Activated CD8-positive, alpha-beta T cell treated with anti-CD3 and anti-CD28 coated beads for 36 hours (primary cell): ENCODE data around the gene NAT14. TPM values are rescaled to one million over a fixed set of nuclear protein-coding genes. Genes with fewer than 3 reads are reported as not detected.

Source experiments
- ATAC-seq: fragments of 200-7000 bp; cut with Tn5 transposase; one replicate; pipeline ENCODE4 v1.10.0; 2021; ENCODE audit warnings: mild to moderate bottlenecking, moderate library complexity
- CTCF ChIA-PET: fragments of 350-600 bp; sonication (Branson Sonifier 250); formaldehyde crosslinking; loops from one replicate; lab custom pipeline; 2021; ENCODE audit warnings: antibody characterized with exemption; lab: Charles Lee
- POLR2A ChIA-PET: fragments of 350-600 bp; sonication (Branson Sonifier 250); formaldehyde crosslinking; loops from one replicate; lab custom pipeline; 2021; ENCODE audit warnings: antibody characterized with exemption; lab: Charles Lee
- DNase-seq: peaks from one replicate; pipeline ENCODE4 v3.0.0-alpha.2; 2020
- H3K27ac Mint-ChIP-seq: one replicate; pipeline ENCODE4 v1.8.0; 2021; ENCODE audit warnings: mild to moderate bottlenecking, mixed read lengths
- H3K27me3 Mint-ChIP-seq: one replicate; pipeline ENCODE4 v1.8.0; 2021; ENCODE audit warnings: mixed read lengths
- H3K36me3 Mint-ChIP-seq: one replicate; pipeline ENCODE4 v1.8.0; 2021; ENCODE audit warnings: low read depth, mixed read lengths
- H3K4me1 Mint-ChIP-seq: one replicate; pipeline ENCODE4 v1.8.0; 2021; ENCODE audit warnings: low read depth, mixed read lengths
- H3K4me3 Mint-ChIP-seq: one replicate; pipeline ENCODE4 v1.8.0; 2021; ENCODE audit warnings: mild to moderate bottlenecking, moderate library complexity, mixed read lengths
- H3K9me3 Mint-ChIP-seq: one replicate; pipeline ENCODE4 v1.8.0; 2021; ENCODE audit warnings: mixed read lengths
- CTCF ChIP-seq: fragments of 200-600 bp; IDR thresholded peaks from one replicate; pipeline ENCODE4 v1.8.0; 2022; ENCODE audit warnings: antibody characterized with exemption, mild to moderate bottlenecking
- intact Hi-C: fragments of 100-400 bp; cut with micrococcal nuclease; formaldehyde crosslinking; loops from one replicate; pipeline ENCODE4 v1.10.0; 2022
- total RNA-seq, 2 experiments: library from RNA; stranded (reverse); gene quantifications; one replicate each; pipeline ENCODE4 v1.2.3, GENCODE V29; 2021

NAT14 gene
- total RNA-seq, 2 experiments from 2014 or later: 18.9 to 19.9 TPM

- DNase-seq (peak; percentile 45), ATAC-seq (peak; percentile 71)
- Mint-ChIP-seq H3K36me3 (no peaks in the 10 kb centered on the region), H3K4me3 (no peak overlapping the region), H3K27me3 (peaks cover 62% of the 10 kb centered on the region), H3K4me1 (peaks cover 14% of the 10 kb centered on the region), H3K27ac (no peak overlapping the region), H3K9me3 (no peaks in the 10 kb centered on the region)
- no peak for TF ChIP-seq CTCF
- intact Hi-C loops: no loop called here
- ChIA-PET CTCF (no interaction called here), POLR2A (no interaction called here)
These were observed 44.4 kb upstream of the NAT14 start for GRCh38 chr19:55440411-55441105.

GRCh38 chr19:55441319-55441691, 43.7 kb upstream of the NAT14 start:
- no peaks in the 10 kb centered on the region for H3K9me3 Mint-ChIP-seq
- H3K27me3 Mint-ChIP-seq: peaks cover 66% of the 10 kb centered on the region
- POLR2A ChIA-PET: interaction anchor here (1.2 kb wide), 1 partner anchor 52 kb away, joined by 3 read pairs; no protein-coding TSS in a partner anchor
- no peak for ATAC-seq
- H3K36me3 Mint-ChIP-seq: no peaks in the 10 kb centered on the region
- no peak overlapping the region for H3K27ac Mint-ChIP-seq
- no peak overlapping the region for H3K4me3 Mint-ChIP-seq
- peaks cover 14% of the 10 kb centered on the region for H3K4me1 Mint-ChIP-seq
- intact Hi-C loops: no loop called here
- TF ChIP-seq CTCF: no peak
- CTCF ChIA-PET: no interaction called here
- no peak for DNase-seq

- H3K27me3 Mint-ChIP-seq: peaks cover 64% of the 10 kb centered on the region
- no peak for DNase-seq
- H3K9me3 Mint-ChIP-seq: no peaks in the 10 kb centered on the region
- POLR2A ChIA-PET: interaction anchor here (1.2 kb wide), 1 partner anchor 52 kb away, joined by 3 read pairs; no protein-coding TSS in a partner anchor
- no peak overlapping the region for H3K4me3 Mint-ChIP-seq
- CTCF ChIA-PET: no interaction called here
- peak; percentile 46 for ATAC-seq
- peaks cover 14% of the 10 kb centered on the region for H3K4me1 Mint-ChIP-seq
- H3K36me3 Mint-ChIP-seq: no peaks in the 10 kb centered on the region
- intact Hi-C loops: no loop called here
- no peak for TF ChIP-seq CTCF
- H3K27ac Mint-ChIP-seq: no peak overlapping the region
These were observed 43.2 kb upstream of the NAT14 start for GRCh38 chr19:55441692-55442321.

- intact Hi-C loops: no loop called here
These were observed 42.5 kb upstream of the NAT14 start for GRCh38 chr19:55442372-55442961.

More at GRCh38 chr19:55442372-55442961, 42.5 kb upstream of the NAT14 start:
- ATAC-seq (peak; percentile 28), DNase-seq (no peak)
- no peak for TF ChIP-seq CTCF
- Mint-ChIP-seq H3K4me1 (peaks cover 14% of the 10 kb centered on the region), H3K4me3 (no peak overlapping the region), H3K27me3 (peaks cover 57% of the 10 kb centered on the region), H3K27ac (no peak overlapping the region), H3K9me3 (no peaks in the 10 kb centered on the region), H3K36me3 (no peaks in the 10 kb centered on the region)
- CTCF ChIA-PET: no interaction called here
- POLR2A ChIA-PET: interaction anchor here (0.6 to 1.2 kb wide), 2 partner anchors 30 to 53 kb away, joined by 3 read pairs; no protein-coding TSS in a partner anchor
